GM12875 (cell line): ENCODE data around the gene NEURL2.

ENCODE experiments used
- H3K4me3 ChIP-seq: one replicate; pipeline ENCODE4 v1.5.1; 2011; ENCODE audit warnings: low read depth, low read length, control low read depth
- CTCF ChIP-seq: IDR thresholded peaks from 2 replicates; pipeline ENCODE4 v1.5.1; 2011; ENCODE audit warnings: low read depth, mild to moderate bottlenecking, control low read depth, inconsistent platforms, low read length, moderate library complexity, borderline replicate concordance; ENCODE audit not compliant: insufficient read depth

The NEURL2 gene

GRCh38 chr20:45866454-45866853, 24.6 kb downstream of the NEURL2 start:
- no peak for TF ChIP-seq CTCF
- H3K4me3 ChIP-seq: no peak overlapping the region

GRCh38 chr20:45863543-45864470, 27.2 kb downstream of the NEURL2 start:
- no peak overlapping the region for H3K4me3 ChIP-seq
- TF ChIP-seq CTCF: no peak

GRCh38 chr20:45861221-45862075, 29.6 kb downstream of the NEURL2 start:
- no peak for TF ChIP-seq CTCF

GRCh38 chr20:45860560-45861220, 30.3 kb downstream of the NEURL2 start:
- H3K4me3 ChIP-seq: no peak overlapping the region
- TF ChIP-seq CTCF: no peak

More at GRCh38 chr20:45861221-45862075, 29.6 kb downstream of the NEURL2 start:
- H3K4me3 ChIP-seq: no peak overlapping the region

DNA sequence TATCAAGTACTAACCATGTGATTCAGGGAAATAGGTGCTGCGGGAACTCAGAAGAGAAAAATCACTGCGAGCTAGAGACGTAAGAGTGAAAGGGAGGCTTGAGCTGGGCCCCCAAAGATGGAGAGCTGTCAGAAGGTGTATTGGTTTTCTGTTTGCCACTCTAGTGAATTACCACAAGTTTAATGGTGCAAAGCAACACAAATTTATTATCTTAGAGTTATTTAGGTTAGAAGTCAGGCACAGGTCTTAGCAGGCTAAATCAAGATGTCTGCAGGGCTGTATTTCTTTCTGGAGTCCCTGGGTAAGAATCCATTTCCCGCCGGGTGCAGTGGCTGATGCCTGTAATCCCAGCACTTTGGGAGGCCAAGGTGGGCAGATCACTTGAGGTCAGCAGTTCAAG, 31.1 kb downstream of the NEURL2 start:
- no peak overlapping the region for H3K4me3 ChIP-seq

DNA sequence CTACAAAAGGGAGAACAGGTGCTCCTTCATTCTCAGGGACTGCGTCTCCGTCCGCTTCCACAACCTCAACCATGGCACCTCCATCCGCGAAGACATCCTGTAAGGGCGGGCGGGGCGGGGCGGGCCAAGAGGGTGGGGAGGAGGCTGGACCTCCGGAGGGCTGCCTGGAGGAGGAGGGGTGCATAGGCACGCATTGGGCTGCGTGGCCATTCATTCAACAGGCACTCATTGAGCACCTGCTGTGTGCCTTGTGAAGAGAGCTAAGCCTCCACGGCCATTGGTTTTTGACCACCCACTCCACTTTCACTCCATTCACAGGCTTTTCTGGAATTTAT, 33.2 kb downstream of the NEURL2 start:
- no peak for TF ChIP-seq CTCF
- peak overlapping the region; percentile 58 for H3K4me3 ChIP-seq

More for the DNA sequence above, 31.1 kb downstream of the NEURL2 start:
- no peak for TF ChIP-seq CTCF
